Fibroblast of skin of right biceps (primary cell): ENCODE measurements around the gene BEGAIN.

Source experiments
- DNase-seq: peaks from one replicate; pipeline ENCODE4 v3.0.0-alpha.2; 2013

Gene BEGAIN

GRCh38 chr14:100581228-100582145 is 5.7 kb downstream of the BEGAIN start:
- DNase-seq: no peak

- no peak for DNase-seq
These were observed 6.6 kb downstream of the BEGAIN start for GRCh38 chr14:100580316-100581227.

GRCh38 chr14:100578552-100578951 is 8.7 kb downstream of the BEGAIN start:
- DNase-seq: peak; percentile 23

GRCh38 chr14:100577986-100578431 is 9.2 kb downstream of the BEGAIN start:
- DNase-seq: no peak

- DNase-seq: no peak
These were observed 9.8 kb downstream of the BEGAIN start for GRCh38 chr14:100577321-100577985.

- no peak for DNase-seq
These were observed 10.8 kb downstream of the BEGAIN start for GRCh38 chr14:100576091-100577085.

GRCh38 chr14:100575266-100575995 is 11.8 kb downstream of the BEGAIN start:
- no peak for DNase-seq

GRCh38 chr14:100574642-100575031 is 12.6 kb downstream of the BEGAIN start:
- no peak for DNase-seq

GRCh38 chr14:100573757-100574641 is 13.2 kb downstream of the BEGAIN start:
- no peak for DNase-seq

- no peak for DNase-seq
These were observed 14.0 kb downstream of the BEGAIN start for GRCh38 chr14:100573002-100573756.

GRCh38 chr14:100572543-100572942 is 14.7 kb downstream of the BEGAIN start:
- no peak for DNase-seq

GRCh38 chr14:100571837-100572236 is 15.4 kb downstream of the BEGAIN start:
- no peak for DNase-seq

GRCh38 chr14:100570726-100571454 is 16.3 kb downstream of the BEGAIN start:
- no peak for DNase-seq

- DNase-seq: no peak
These were observed 17.4 kb downstream of the BEGAIN start for GRCh38 chr14:100569734-100570286.

GRCh38 chr14:100568998-100569733 is 18.1 kb downstream of the BEGAIN start:
- no peak for DNase-seq

- DNase-seq: no peak
These were observed 18.8 kb downstream of the BEGAIN start for GRCh38 chr14:100568164-100568997.

GRCh38 chr14:100567877-100568163 is 19.4 kb downstream of the BEGAIN start:
- DNase-seq: no peak
